ENCODE measurements around the gene GPHN.

The GPHN gene

DNA sequence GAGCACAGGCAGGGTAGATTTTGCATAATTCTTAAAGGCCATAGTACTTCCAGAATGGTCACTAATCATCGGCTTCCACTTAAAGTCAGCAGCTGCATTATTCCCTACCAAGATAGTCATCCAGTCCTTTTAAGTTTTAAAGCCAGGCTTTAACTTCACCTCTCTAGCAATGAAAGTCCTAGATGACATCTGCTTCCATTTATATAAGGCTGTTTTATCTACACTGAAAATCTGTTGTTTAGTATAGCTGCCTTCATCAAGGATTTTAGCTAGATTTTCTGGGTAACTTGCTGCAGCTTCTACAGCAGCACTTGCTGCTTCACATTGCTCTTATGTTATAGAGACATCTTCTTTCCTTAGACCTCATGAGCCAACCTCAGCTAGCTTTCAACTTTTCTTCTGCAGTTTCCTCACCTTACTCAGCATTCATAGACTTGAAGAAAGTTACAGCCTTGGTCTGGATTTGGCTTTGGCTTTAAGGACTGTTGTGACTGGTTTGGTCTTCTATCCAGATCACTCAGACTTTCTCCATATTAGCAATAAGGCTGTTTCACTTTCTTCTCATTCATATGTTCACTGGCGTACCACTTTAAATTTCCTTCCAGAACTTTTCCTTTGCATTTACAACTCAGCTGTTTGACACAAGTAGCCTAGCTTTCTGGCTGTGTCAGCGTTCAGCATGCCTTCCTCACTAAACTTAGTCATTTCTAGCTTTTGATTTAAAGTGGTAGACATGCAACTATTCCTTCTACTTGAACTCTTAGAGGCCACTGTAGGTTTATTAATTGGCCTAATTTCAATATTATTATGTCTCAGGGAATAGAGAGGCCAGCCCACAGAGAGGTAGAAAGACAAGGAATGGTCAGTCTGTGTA lies 471.4 kb downstream of the GPHN start:
- TF ChIP-seq CREB1 (IDR thresholded peaks at IDR 0.05; ENCODE audit: low read depth) = no peak

GRCh38 chr14:66982247-66982646 lies 474.3 kb downstream of the GPHN start:
- TF ChIP-seq RAD21 (IDR thresholded peaks at IDR 0.05; ENCODE audit: low read depth) (no peak), USF1 (IDR thresholded peaks at IDR 0.05) (no peak), TEAD4 (IDR thresholded peaks at IDR 0.05) (no peak), YY1 (IDR thresholded peaks at IDR 0.05; ENCODE audit: low read depth) (no peak), MAX (IDR thresholded peaks at IDR 0.05) (no peak), CEBPB (IDR thresholded peaks at IDR 0.05) (no peak), TAF1 (IDR thresholded peaks at IDR 0.05; ENCODE audit: low read depth) (no peak), TCF12 (IDR thresholded peaks at IDR 0.05; ENCODE audit: low read depth) (no peak), EP300 (IDR thresholded peaks at IDR 0.05; ENCODE audit: borderline replicate concordance) (no peak), NFIC (IDR thresholded peaks at IDR 0.05) (no peak)
- TF ChIP-seq, protein P1, sequence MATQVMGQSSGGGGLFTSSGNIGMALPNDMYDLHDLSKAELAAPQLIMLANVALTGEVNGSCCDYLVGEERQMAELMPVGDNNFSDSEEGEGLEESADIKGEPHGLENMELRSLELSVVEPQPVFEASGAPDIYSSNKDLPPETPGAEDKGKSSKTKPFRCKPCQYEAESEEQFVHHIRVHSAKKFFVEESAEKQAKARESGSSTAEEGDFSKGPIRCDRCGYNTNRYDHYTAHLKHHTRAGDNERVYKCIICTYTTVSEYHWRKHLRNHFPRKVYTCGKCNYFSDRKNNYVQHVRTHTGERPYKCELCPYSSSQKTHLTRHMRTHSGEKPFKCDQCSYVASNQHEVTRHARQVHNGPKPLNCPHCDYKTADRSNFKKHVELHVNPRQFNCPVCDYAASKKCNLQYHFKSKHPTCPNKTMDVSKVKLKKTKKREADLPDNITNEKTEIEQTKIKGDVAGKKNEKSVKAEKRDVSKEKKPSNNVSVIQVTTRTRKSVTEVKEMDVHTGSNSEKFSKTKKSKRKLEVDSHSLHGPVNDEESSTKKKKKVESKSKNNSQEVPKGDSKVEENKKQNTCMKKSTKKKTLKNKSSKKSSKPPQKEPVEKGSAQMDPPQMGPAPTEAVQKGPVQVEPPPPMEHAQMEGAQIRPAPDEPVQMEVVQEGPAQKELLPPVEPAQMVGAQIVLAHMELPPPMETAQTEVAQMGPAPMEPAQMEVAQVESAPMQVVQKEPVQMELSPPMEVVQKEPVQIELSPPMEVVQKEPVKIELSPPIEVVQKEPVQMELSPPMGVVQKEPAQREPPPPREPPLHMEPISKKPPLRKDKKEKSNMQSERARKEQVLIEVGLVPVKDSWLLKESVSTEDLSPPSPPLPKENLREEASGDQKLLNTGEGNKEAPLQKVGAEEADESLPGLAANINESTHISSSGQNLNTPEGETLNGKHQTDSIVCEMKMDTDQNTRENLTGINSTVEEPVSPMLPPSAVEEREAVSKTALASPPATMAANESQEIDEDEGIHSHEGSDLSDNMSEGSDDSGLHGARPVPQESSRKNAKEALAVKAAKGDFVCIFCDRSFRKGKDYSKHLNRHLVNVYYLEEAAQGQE (IDR thresholded peaks at IDR 0.05; ENCODE audit: low read depth) = no peak

- TF ChIP-seq MAX (IDR thresholded peaks at IDR 0.05) = no peak
- TF ChIP-seq RAD21 (IDR thresholded peaks at IDR 0.05; ENCODE audit: low read depth) = no peak
- no peak for TF ChIP-seq CREB1 (IDR thresholded peaks at IDR 0.05; ENCODE audit: low read depth)
- TF ChIP-seq USF1 (IDR thresholded peaks at IDR 0.05) = no peak
- TF ChIP-seq EP300 (IDR thresholded peaks at IDR 0.05; ENCODE audit: borderline replicate concordance) = no peak
- TF ChIP-seq ZBTB7A (IDR thresholded peaks at IDR 0.05; ENCODE audit: low read depth) = no peak
- no peak for TF ChIP-seq TEAD4 (IDR thresholded peaks at IDR 0.05)
- no peak for TF ChIP-seq TCF12 (IDR thresholded peaks at IDR 0.05; ENCODE audit: low read depth)
- TF ChIP-seq CEBPB (IDR thresholded peaks at IDR 0.05) = no peak
Measured at GRCh38 chr14:66992776-66993175, 484.8 kb downstream of the GPHN start.

- TF ChIP-seq FOXM1 (IDR thresholded peaks at IDR 0.05; ENCODE audit: borderline replicate concordance, low read depth) (no peak), YY1 (IDR thresholded peaks at IDR 0.05; ENCODE audit: low read depth) (no peak), CREB1 (IDR thresholded peaks at IDR 0.05; ENCODE audit: low read depth) (no peak), ZBTB7A (IDR thresholded peaks at IDR 0.05; ENCODE audit: low read depth) (no peak), USF1 (IDR thresholded peaks at IDR 0.05) (no peak), NFIC (IDR thresholded peaks at IDR 0.05) (no peak), TEAD4 (IDR thresholded peaks at IDR 0.05) (no peak), EP300 (IDR thresholded peaks at IDR 0.05; ENCODE audit: borderline replicate concordance) (no peak)
- TF ChIP-seq, protein P1 (IDR thresholded peaks at IDR 0.05; ENCODE audit: low read depth) = no peak
Measured at GRCh38 chr14:66993512-66993911, 485.6 kb downstream of the GPHN start.

DNA sequence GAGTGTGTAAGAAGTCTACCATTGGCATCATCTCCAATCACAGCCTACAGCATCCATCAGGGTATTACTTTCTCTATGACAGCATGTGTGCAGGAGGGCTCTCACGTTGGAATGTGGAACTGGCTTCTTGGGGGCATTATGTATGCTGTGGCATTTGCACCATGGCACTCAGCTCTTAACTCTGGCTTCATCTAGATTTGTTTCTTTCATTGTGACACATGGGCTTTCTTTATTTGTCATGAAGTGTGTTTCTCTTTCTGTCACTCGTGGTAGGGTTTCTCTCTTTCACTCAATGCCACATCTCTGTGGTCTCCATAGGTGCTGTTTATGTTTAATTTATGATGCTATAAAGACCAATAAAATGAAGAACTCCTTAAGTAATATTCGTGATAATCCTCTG lies 490.1 kb downstream of the GPHN start:
- no peak for TF ChIP-seq EGR1 (IDR thresholded peaks at IDR 0.05)
- no peak for TF ChIP-seq CEBPB (IDR thresholded peaks at IDR 0.05)
- no peak for TF ChIP-seq NFIC (IDR thresholded peaks at IDR 0.05)
- no peak for TF ChIP-seq USF1 (IDR thresholded peaks at IDR 0.05)

GRCh38 chr14:66999978-67000377 lies 492.0 kb downstream of the GPHN start:
- TF ChIP-seq CREB1 (IDR thresholded peaks at IDR 0.05; ENCODE audit: low read depth) = no peak
- TF ChIP-seq RAD21 (IDR thresholded peaks at IDR 0.05; ENCODE audit: low read depth) = no peak

Data from Ishikawa (cell line).